A549 treated with AZD9567 at 1 μM for 4 hours (cell line): ENCODE results near the gene LIPJ. TPM values are rescaled to one million over a fixed set of nuclear protein-coding genes. Genes with fewer than 3 reads are reported as not detected.

Source experiments
- total RNA-seq: library from RNA; stranded (reverse); fragments of 200-300 nt; extraction: Qiagen RNA extraction; gene quantifications from 5 replicates; pipeline ENCODE4 v1.2.3, GENCODE V29; 2022; ENCODE audit not compliant: insufficient read depth

LIPJ gene, protein sequence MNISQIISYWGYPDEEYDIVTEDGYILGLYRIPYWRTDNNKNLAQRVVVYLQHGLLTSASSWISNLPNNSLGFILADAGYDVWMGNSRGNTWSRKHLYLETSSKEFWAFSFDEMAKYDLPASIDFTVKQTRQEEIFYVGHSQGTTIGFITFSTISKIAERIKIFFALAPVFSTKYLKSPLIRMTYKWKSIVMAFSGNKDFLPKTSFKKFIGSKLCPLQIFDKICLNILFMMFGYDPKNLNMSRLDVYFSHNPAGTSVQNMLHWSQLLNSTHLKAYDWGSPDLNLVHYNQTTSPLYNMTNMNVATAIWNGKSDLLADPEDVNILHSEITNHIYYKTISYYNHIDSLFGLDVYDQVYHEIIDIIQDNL
- total RNA-seq: not detected in 5 replicates

DNA sequence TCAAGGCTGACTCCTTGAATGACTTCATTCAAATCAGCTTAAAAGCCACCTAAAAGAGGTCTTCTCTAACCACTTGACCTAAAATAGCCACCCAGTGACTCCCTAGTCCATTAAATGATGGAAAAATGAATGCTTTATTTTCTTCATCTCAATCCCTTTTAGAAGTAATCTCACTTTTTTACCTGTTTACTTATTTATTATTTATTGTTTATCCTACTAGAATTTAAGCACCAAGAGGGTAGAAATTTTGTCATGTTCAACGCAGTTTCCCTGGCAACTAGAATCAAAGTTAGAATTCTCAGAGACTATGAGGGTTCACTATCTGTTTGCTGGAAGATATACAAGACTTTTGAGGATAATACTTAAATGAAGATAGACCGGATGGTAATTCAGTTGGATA is at the start of gene LIPJ:
TSS of gene LIPJ (plus strand) at position 301 of the 400 bp plus-strand sequence. CDS start 3,926 bp downstream, outside the sequence.

DNA sequence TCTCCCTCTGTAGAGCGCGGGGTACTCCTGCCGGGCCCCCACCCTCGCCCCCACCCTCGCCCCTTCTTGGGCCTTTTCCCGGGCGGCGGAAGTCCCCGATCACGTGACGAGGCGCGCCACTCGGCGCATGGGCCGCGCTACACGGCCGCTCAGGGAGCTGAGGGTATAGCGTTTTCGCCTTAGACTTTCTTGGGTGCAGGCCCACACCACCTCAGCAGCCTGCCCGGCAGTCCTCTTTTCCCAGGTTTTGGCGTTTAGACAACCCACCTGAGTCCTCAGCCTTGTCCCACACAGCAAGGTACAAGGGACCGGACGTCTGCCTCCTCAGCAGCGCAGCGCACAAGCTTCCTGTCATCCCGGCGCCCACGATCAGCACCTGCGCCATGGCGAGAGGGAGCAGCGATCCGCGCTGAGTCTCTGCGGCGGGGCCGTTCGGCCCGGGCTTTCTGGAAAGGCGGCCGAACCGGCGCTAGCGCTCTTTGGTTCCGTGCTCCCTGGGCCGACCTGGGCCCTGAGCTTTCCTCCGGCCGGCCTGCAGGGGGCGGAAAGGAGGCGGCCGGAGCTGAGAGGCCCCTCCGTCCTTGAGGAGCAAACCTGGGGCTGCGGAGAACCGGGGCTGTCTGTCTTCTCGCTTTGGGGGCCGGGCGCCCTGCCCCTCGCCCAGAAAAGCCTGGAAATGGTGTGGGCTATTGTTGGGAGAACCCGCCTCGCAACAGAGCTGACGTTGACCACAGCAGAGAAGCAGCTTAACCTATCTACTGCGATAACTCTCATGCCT is 3.6 kb upstream of the LIPJ start, which contains the start of gene RNLS:
TSS of gene RNLS (minus strand) at position 513 of the 778 bp plus-strand sequence.

Other genes starting within 250 kb of the LIPJ start
- 8.1 to 8.6 TPM (median 8.4 TPM) in 5 replicates for gene RNLS, start 3.4 kb upstream of the LIPJ start, total RNA-seq
- gene LIPF, start 77.7 kb downstream of the LIPJ start, total RNA-seq: not detected in 5 replicates
- gene LIPK, start 119.5 kb downstream of the LIPJ start, total RNA-seq: not detected in 5 replicates
- not detected in 5 replicates for gene LIPN, start 173.3 kb downstream of the LIPJ start, total RNA-seq
- not detected in 5 replicates for gene LIPM, start 216.0 kb downstream of the LIPJ start, total RNA-seq